ENCODE data around the gene VWA5A.
"Not testable (repeated sequence)": the region's sequence is repeated elsewhere in the genome, so short reads cannot be mapped to it uniquely, and the experiment has no call there.

VWA5A gene

GRCh38 chr11:124170315-124170714 is 55.1 kb downstream of the VWA5A start:
- not testable (repeated sequence) for DNase-seq (ENCODE audit: low read depth in 3 of 3)

GRCh38 chr11:124170801-124171586 is 55.7 kb downstream of the VWA5A start:
- no peak for DNase-seq (ENCODE audit: low read depth in 3 of 3)

- no peak for DNase-seq (ENCODE audit: low read depth in 3 of 3)
Observed at GRCh38 chr11:124172101-124172500, 56.9 kb downstream of the VWA5A start.

- DNase-seq (ENCODE audit: low read depth in 3 of 3): no peak
Observed at GRCh38 chr11:124172599-124172998, 57.3 kb downstream of the VWA5A start.

GRCh38 chr11:124174001-124174583 is 58.8 kb downstream of the VWA5A start:
- DNase-seq (ENCODE audit: low read depth in 3 of 3): no peak

DNA sequence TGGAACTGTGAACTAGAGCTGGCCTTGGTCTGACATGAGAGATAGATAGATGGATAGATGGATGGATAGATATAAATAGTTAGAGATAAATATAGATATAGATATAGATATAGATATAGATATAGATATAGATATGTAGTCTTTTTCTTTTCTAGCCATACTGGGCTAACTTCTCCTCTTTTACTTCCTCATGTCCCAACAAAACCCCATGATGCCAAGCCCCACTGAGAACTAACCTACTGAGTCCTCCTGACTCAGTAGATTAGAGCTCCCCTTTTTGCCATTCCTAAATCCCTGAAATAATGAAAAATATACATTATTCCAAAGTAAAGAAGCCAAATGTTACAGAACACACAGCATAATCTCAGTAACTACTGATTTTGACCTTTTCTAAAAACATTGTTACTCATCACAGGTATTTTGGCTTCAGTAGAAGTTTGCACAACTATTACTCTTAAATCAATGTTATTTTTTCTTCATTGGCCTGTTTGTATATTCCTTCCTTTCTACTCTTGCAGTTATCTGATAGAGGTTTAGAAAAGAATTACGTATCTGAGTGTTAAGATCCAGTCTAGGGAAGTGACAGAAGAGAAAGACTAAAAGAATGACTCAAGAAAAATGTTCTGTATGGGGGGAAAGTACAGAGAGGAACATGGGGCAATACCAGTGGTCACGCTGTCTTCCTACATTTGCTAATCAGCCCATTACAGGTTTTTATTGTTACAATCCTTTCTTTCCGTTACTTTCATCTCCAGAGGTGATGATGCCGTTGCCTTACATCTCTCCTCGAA is 61.9 kb downstream of the VWA5A start:
- DNase-seq (ENCODE audit: low read depth in 3 of 3): no peak

- DNase-seq (ENCODE audit: low read depth in 3 of 3): no peak
Observed at GRCh38 chr11:124179310-124179709, 64.1 kb downstream of the VWA5A start.

GRCh38 chr11:124183068-124183467 is 67.8 kb downstream of the VWA5A start, which contains the start of gene OR10D3:
Gene OR10D3 (plus strand): TSS chr11:124183345. CDS start chr11:124185270, 1,925 bp downstream.
- no peak for DNase-seq (ENCODE audit: low read depth in 3 of 3)

DNA sequence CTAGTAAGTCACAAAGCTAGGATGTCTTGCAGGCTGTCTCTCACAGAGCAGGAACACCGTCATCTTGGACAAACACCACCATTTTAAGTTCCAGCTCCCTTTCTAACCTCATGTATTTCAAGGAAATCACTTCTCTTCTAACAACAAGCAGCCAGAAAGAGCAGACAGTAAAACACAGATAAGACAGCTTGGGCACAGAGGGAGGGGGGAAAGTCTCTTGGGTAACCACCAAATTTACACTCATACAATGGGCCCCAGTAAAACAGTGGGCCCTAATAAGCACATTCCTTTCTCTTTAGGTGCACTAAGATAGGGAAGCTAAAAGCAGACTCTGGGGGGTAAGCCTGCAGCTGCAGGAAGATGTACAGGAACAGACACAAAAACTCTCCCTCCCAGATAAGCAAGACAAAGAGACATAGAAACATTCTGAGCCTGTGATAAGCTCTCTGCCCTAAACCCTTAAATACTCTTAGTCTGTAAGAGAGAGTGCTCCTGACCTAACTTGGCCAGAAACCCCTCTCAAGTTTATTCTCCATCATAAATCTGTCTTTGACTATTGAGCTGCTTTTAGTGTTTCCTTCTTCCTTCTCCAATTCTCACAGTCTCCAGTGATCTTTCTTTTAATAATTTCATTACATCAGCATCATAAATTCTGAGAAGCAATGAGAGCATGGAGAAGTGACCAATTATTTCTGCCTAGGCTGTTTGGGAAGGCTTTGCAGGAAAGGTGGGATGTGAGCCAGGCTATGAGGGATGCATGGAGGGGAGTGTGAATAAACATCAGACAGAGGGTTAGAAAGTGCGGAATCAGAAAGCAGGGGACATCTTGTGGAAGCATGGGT is 75.3 kb downstream of the VWA5A start:
- no peak for DNase-seq (ENCODE audit: low read depth in 3 of 3)

- DNase-seq (ENCODE audit: low read depth in 3 of 3): no peak
Observed at GRCh38 chr11:124193221-124194010, 78.2 kb downstream of the VWA5A start.

- DNase-seq (ENCODE audit: low read depth in 3 of 3): no peak
Observed at GRCh38 chr11:124194293-124195188, 79.3 kb downstream of the VWA5A start.

GRCh38 chr11:124195189-124195734 is 80.0 kb downstream of the VWA5A start:
- peak in 2 of 3 donors; percentile 26 to 36 for DNase-seq (ENCODE audit: low read depth in 3 of 3)

Data from stimulated activated CD4-positive, alpha-beta T cell treated with anti-CD3 and anti-CD28 coated beads, TNF-alpha, amount 100 ng/mL, for 48 hours (primary cell).